Measurements from ENCODE around the gene PSMG2.

DNA sequence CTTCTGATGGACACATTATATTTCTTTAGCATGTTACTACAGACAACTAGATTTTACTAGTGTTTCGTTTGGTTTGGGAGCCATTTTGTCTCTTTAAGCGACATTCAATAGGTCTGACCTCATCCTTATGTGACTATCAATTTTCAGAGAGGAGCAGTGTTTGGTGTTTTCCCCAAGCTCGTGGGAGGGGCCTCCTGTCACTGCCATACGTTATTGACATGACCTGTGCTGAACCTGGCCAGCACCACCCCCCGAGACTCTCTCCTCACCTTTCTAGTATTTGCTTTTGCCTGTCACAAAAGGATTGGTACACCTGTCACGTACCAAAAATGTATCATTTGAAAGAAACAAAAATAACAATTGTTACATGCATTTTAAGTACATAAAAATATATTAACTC is 69.3 kb downstream of the PSMG2 start:
- no peak for TF ChIP-seq CTCF (IDR thresholded peaks at IDR 0.05)
- TF ChIP-seq POLR2A (IDR thresholded peaks at IDR 0.05; ENCODE audit: low read length), result no peak
- no peak for TF ChIP-seq ZC3H11A (IDR thresholded peaks at IDR 0.05)

All from A549 (cell line).